WTC11 (cell line): ENCODE data around the gene NCBP1. TPM values are rescaled to one million over a fixed set of nuclear protein-coding genes. Genes with fewer than 3 reads are reported as not detected.

Experiments
- AR ChIP-seq: fragments of 250-450 bp; sonication (Bioruptor Pico); IDR thresholded peaks from 2 replicates; pipeline ENCODE4 v1.9.0; 2021; ENCODE audit warnings: mild to moderate bottlenecking
- ATF1 ChIP-seq: sonication (generic); formaldehyde crosslinking; IDR thresholded peaks from 2 replicates; pipeline ENCODE4 v1.8.1; 2023; ENCODE audit warnings: mild to moderate bottlenecking, moderate library complexity, missing genetic modification reagents
- CDX4 ChIP-seq: fragments of 250-450 bp; sonication (Bioruptor Pico); IDR thresholded peaks from 2 replicates; pipeline ENCODE4 v1.9.0; 2021; ENCODE audit warnings: moderate library complexity, mild to moderate bottlenecking, inconsistent platforms, borderline replicate concordance
- ELF4 ChIP-seq: sonication (generic); formaldehyde crosslinking; IDR thresholded peaks from 2 replicates; pipeline ENCODE4 v1.8.1; 2022; ENCODE audit warnings: low read depth, mild to moderate bottlenecking, moderate library complexity, missing genetic modification reagents
- FOXK1 ChIP-seq: sonication (generic); formaldehyde crosslinking; IDR thresholded peaks from 2 replicates; pipeline ENCODE4 v1.8.0; 2022; ENCODE audit warnings: mild to moderate bottlenecking, moderate library complexity, missing genetic modification reagents
- FOXP1 ChIP-seq: sonication (generic); formaldehyde crosslinking; IDR thresholded peaks from 2 replicates; pipeline ENCODE4 v1.8.0; 2022; ENCODE audit warnings: missing genetic modification reagents, mild to moderate bottlenecking, moderate library complexity, borderline replicate concordance
- GRHL2 ChIP-seq: fragments of 250-450 bp; sonication (Bioruptor Pico); IDR thresholded peaks from 2 replicates; pipeline ENCODE4 v1.8.0; 2022; ENCODE audit warnings: mild to moderate bottlenecking, moderate library complexity; ENCODE audit not compliant: insufficient replicate concordance, severe bottlenecking
- IRF2 ChIP-seq: sonication (generic); formaldehyde crosslinking; IDR thresholded peaks from 2 replicates; pipeline ENCODE4 v1.8.0; 2022; ENCODE audit warnings: low read depth, missing genetic modification reagents, borderline replicate concordance
- MAX ChIP-seq: sonication (generic); formaldehyde crosslinking; IDR thresholded peaks from 2 replicates; pipeline ENCODE4 v1.8.0; 2022; ENCODE audit warnings: mild to moderate bottlenecking, missing genetic modification reagents
- MYBL2 ChIP-seq: sonication (generic); formaldehyde crosslinking; IDR thresholded peaks from 2 replicates; pipeline ENCODE4 v1.8.1; 2023; ENCODE audit warnings: mild to moderate bottlenecking, moderate library complexity, missing genetic modification reagents
- NFATC4 ChIP-seq: fragments of 250-450 bp; sonication (Bioruptor Pico); IDR thresholded peaks from 2 replicates; pipeline ENCODE4 v1.9.0; 2021; ENCODE audit warnings: mild to moderate bottlenecking
- NR3C1 ChIP-seq: sonication (generic); formaldehyde crosslinking; conservative IDR thresholded peaks from 2 replicates; pipeline ENCODE4 v1.8.1; 2023; ENCODE audit warnings: low read depth, mild to moderate bottlenecking, missing genetic modification reagents
- PREB ChIP-seq: sonication (generic); formaldehyde crosslinking; IDR thresholded peaks from 2 replicates; pipeline ENCODE4 v1.8.1; 2022; ENCODE audit warnings: mild to moderate bottlenecking, missing genetic modification reagents, moderate library complexity, borderline replicate concordance
- SMAD3 ChIP-seq: sonication (generic); formaldehyde crosslinking; IDR thresholded peaks from 2 replicates; pipeline ENCODE4 v1.8.0; 2022; ENCODE audit warnings: missing genetic modification reagents, mild to moderate bottlenecking, borderline replicate concordance
- TEAD1 ChIP-seq: sonication (generic); formaldehyde crosslinking; IDR thresholded peaks from 2 replicates; pipeline ENCODE4 v1.8.0; 2022; ENCODE audit warnings: mild to moderate bottlenecking, missing genetic modification reagents
- TEAD4 ChIP-seq: sonication (generic); formaldehyde crosslinking; IDR thresholded peaks from 2 replicates; pipeline ENCODE4 v1.8.0; 2022; ENCODE audit warnings: mild to moderate bottlenecking, missing genetic modification reagents
- TP53 ChIP-seq: sonication (generic); formaldehyde crosslinking; IDR thresholded peaks from 2 replicates; pipeline ENCODE4 v1.8.1; 2023; ENCODE audit warnings: mild to moderate bottlenecking, missing genetic modification reagents
- USF1 ChIP-seq: sonication (generic); formaldehyde crosslinking; IDR thresholded peaks from 2 replicates; pipeline ENCODE4 v1.8.0; 2022; ENCODE audit warnings: mild to moderate bottlenecking, missing genetic modification reagents
- ZNF232 ChIP-seq: sonication (generic); formaldehyde crosslinking; IDR thresholded peaks from 2 replicates; pipeline ENCODE4 v1.8.0; 2022; ENCODE audit warnings: mild to moderate bottlenecking, missing genetic modification reagents
- ZNF263 ChIP-seq: sonication (generic); formaldehyde crosslinking; IDR thresholded peaks from 2 replicates; pipeline ENCODE4 v1.8.1; 2022; ENCODE audit warnings: low read depth, mild to moderate bottlenecking, moderate library complexity, missing genetic modification reagents
- ZNF317 ChIP-seq: sonication (generic); formaldehyde crosslinking; IDR thresholded peaks from 2 replicates; pipeline ENCODE4 v1.8.1; 2023; ENCODE audit warnings: low read depth, mild to moderate bottlenecking, moderate library complexity, missing genetic modification reagents, borderline replicate concordance
- ZNF396 ChIP-seq: fragments of 250-450 bp; sonication (Bioruptor Pico); IDR thresholded peaks from 2 replicates; pipeline ENCODE4 v1.8.0; 2021; ENCODE audit warnings: mild to moderate bottlenecking, moderate library complexity, borderline replicate concordance
- ZNF416 ChIP-seq: fragments of 250-450 bp; sonication (Bioruptor Pico); IDR thresholded peaks from 2 replicates; pipeline ENCODE4 v1.9.0; 2021; ENCODE audit warnings: mild to moderate bottlenecking, inconsistent platforms
- ZNF423 ChIP-seq: fragments of 250-450 bp; sonication (Bioruptor Pico); IDR thresholded peaks from 2 replicates; pipeline ENCODE4 v2.1.2; 2022; ENCODE audit warnings: mild to moderate bottlenecking, moderate library complexity
- ZNF512 ChIP-seq: sonication (generic); formaldehyde crosslinking; IDR thresholded peaks from 2 replicates; pipeline ENCODE4 v1.8.1; 2022; ENCODE audit warnings: missing genetic modification reagents, borderline replicate concordance
- ZNF671 ChIP-seq: fragments of 250-450 bp; sonication (Bioruptor Pico); IDR thresholded peaks from 2 replicates; pipeline ENCODE4 v1.8.0; 2021; ENCODE audit warnings: mild to moderate bottlenecking
- total RNA-seq: library from RNA; stranded (reverse); gene quantifications from 3 replicates; pipeline ENCODE4 v1.2.3, GENCODE V29; 2021
- TF ChIP-seq, protein P1 (sequence below): sonication (generic); formaldehyde crosslinking; IDR thresholded peaks from 2 replicates; pipeline ENCODE4 v1.8.0; 2023; ENCODE audit warnings: missing genetic modification reagents
- TF ChIP-seq, protein P2 (sequence below): fragments of 250-450 bp; sonication (Bioruptor Pico); IDR thresholded peaks from 2 replicates; pipeline ENCODE4 v2.1.2; 2022; ENCODE audit warnings: mild to moderate bottlenecking, moderate library complexity
- TF ChIP-seq, protein P3 (sequence below): sonication (generic); formaldehyde crosslinking; IDR thresholded peaks from 2 replicates; pipeline ENCODE4 v1.8.1; 2022; ENCODE audit warnings: mild to moderate bottlenecking, moderate library complexity, missing genetic modification reagents

Gene NCBP1
- total RNA-seq, 1 experiment from 2014 or later, result 61.1 TPM

DNA sequence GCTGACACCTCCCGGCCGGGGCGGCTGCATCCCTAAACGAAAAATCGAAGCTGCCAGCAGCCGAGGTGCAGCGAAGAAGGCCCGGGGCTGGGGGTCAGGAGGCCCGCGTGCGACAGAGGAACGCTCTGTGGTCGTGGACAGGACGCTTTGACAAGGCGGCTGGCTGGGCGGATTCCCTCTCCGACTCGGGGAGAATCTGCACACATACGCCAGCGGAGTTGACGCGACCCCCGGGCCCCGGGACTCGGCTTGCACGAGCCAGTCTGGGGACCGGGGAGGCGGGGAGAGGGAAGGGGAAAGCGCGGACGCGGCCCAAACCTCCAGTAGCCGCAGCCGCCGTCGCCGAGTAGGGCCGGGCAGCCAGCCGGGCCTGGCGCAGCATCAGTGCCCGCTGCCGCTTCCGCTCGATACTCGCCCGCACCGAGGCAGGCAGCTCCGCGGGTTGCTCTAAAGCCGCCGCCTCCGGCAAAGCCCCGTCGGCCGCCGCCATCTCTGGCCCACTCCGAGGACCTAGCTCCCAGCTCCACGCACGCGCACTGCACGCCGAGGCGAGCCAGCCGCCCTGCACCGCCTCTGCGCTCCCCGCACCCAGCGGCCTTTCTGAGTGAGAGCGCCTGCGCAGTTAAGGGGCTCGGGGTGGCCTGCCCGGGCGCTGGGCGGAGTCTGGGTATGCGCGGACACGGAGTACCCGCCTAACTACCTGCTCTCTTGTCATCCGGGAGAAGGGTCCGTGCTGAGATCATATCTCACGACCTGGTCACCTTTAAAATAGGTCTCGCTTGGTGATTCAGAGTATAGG lies 63.4 kb downstream of the NCBP1 start, which contains the start of gene XPA (continued):
- no peak for TF ChIP-seq AR (CRISPR knock-in tag)
- no peak for TF ChIP-seq NR3C1 (CRISPR knock-in tag)
- TF ChIP-seq MAX (CRISPR knock-in tag), result peak; percentile 78
- TF ChIP-seq USF1 (CRISPR knock-in tag), result no peak
- TF ChIP-seq, protein P1, sequence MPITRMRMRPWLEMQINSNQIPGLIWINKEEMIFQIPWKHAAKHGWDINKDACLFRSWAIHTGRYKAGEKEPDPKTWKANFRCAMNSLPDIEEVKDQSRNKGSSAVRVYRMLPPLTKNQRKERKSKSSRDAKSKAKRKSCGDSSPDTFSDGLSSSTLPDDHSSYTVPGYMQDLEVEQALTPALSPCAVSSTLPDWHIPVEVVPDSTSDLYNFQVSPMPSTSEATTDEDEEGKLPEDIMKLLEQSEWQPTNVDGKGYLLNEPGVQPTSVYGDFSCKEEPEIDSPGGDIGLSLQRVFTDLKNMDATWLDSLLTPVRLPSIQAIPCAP (CRISPR knock-in tag), result no peak
- TF ChIP-seq, protein P2, sequence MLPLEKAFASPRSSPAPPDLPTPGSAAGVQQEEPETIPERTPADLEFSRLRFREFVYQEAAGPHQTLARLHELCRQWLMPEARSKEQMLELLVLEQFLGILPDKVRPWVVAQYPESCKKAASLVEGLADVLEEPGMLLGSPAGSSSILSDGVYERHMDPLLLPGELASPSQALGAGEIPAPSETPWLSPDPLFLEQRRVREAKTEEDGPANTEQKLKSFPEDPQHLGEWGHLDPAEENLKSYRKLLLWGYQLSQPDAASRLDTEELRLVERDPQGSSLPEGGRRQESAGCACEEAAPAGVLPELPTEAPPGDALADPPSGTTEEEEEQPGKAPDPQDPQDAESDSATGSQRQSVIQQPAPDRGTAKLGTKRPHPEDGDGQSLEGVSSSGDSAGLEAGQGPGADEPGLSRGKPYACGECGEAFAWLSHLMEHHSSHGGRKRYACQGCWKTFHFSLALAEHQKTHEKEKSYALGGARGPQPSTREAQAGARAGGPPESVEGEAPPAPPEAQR (CRISPR knock-in tag), result no peak
- peak; percentile 48; the same call in 1 of the 2 replicates for TF ChIP-seq ATF1
- TF ChIP-seq ZNF423 (CRISPR knock-in tag), result no peak
- TF ChIP-seq IRF2 (CRISPR knock-in tag), result no peak
- peak; percentile 40; the same call in 1 of the 2 replicates for TF ChIP-seq TEAD1 (CRISPR knock-in tag)
- 0 out of 2 replicates have a peak, but pooled peaks have one; percentile 78 for TF ChIP-seq ELF4 (CRISPR knock-in tag)
- TF ChIP-seq TEAD4 (CRISPR knock-in tag), result no peak
- TF ChIP-seq CDX4 (CRISPR knock-in tag), result no peak
- no peak for TF ChIP-seq PREB (CRISPR knock-in tag)
- no peak for TF ChIP-seq SMAD3 (CRISPR knock-in tag)
- TF ChIP-seq FOXP1 (CRISPR knock-in tag), result peak; percentile 81
- TF ChIP-seq ZNF671 (CRISPR knock-in tag), result no peak
- TF ChIP-seq ZNF512 (CRISPR knock-in tag), result no peak
- no peak for TF ChIP-seq NFATC4 (CRISPR knock-in tag)
- peak; percentile 63; the same call in 1 of the 2 replicates for TF ChIP-seq TP53 (CRISPR knock-in tag)
- no peak for TF ChIP-seq MYBL2 (CRISPR knock-in tag)
- TF ChIP-seq ZNF263, result 0 out of 2 replicates have a peak, but pooled peaks have one; percentile 21
- TF ChIP-seq FOXK1, result 0 out of 2 replicates have a peak, but pooled peaks have one; percentile 15
- TF ChIP-seq, protein P3, sequence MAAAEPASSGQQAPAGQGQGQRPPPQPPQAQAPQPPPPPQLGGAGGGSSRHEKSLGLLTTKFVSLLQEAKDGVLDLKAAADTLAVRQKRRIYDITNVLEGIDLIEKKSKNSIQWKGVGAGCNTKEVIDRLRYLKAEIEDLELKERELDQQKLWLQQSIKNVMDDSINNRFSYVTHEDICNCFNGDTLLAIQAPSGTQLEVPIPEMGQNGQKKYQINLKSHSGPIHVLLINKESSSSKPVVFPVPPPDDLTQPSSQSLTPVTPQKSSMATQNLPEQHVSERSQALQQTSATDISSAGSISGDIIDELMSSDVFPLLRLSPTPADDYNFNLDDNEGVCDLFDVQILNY, result peak; percentile 55; the same call in 1 of the 2 replicates
- TF ChIP-seq ZNF317 (CRISPR knock-in tag), result no peak
- no peak for TF ChIP-seq ZNF416
- no peak for TF ChIP-seq GRHL2
- TF ChIP-seq ZNF396, result no peak
- no peak for TF ChIP-seq ZNF232 (CRISPR knock-in tag)
